ENCODE measurements around the gene CYB5A.
"Not testable (repeated sequence)": the region's sequence is repeated elsewhere in the genome, so short reads cannot be mapped to it uniquely, and the experiment has no call there.

The CYB5A gene

GRCh38 chr18:74315464-74316256 is 23.9 kb upstream of the CYB5A start, which contains the start of gene C18orf63:
Gene C18orf63, plus strand, starts transcription at chr18:74315839. Its CDS starts 2,027 bp downstream, at chr18:74317866.
- no peaks in the 10 kb centered on the region for H3K36me3 ChIP-seq (ENCODE audit: insufficient read depth, low read length)
- H3K4me1 ChIP-seq (ENCODE audit: insufficient read depth, low read length): no peaks in the 10 kb centered on the region
- H3K4me3 ChIP-seq (ENCODE audit: low read length): no peak within 1 kb of the TSS
- no peaks in the 10 kb centered on the region for H3K9me3 ChIP-seq (ENCODE audit: low read length)
- no peak within 1 kb of the TSS for H2AFZ ChIP-seq (ENCODE audit: low read depth, low read length)
- no peaks in the 10 kb centered on the region for H3K27me3 ChIP-seq (ENCODE audit: insufficient read depth, low read length)

GRCh38 chr18:74314759-74315463 is 23.1 kb upstream of the CYB5A start:
- Histone ChIP-seq H3K27me3 (ENCODE audit: insufficient read depth, low read length) (no peaks in the 10 kb centered on the region), H3K4me3 (ENCODE audit: low read length) (no peak overlapping the region), H3K36me3 (ENCODE audit: insufficient read depth, low read length) (no peaks in the 10 kb centered on the region), H3K4me1 (ENCODE audit: insufficient read depth, low read length) (no peaks in the 10 kb centered on the region), H3K9me3 (ENCODE audit: low read length) (no peaks in the 10 kb centered on the region), H2AFZ (ENCODE audit: low read depth, low read length) (no peak overlapping the region)

GRCh38 chr18:74311000-74311399 is 19.2 kb upstream of the CYB5A start:
- Histone ChIP-seq H3K4me3 (ENCODE audit: low read length) (no peak overlapping the region), H3K36me3 (ENCODE audit: insufficient read depth, low read length) (no peaks in the 10 kb centered on the region)

GRCh38 chr18:74310411-74310810 is 18.6 kb upstream of the CYB5A start:
- Histone ChIP-seq H3K27me3 (ENCODE audit: insufficient read depth, low read length) (peaks cover 2% of the 10 kb centered on the region), H3K4me3 (ENCODE audit: low read length) (no peak overlapping the region), H3K9me3 (ENCODE audit: low read length) (no peaks in the 10 kb centered on the region), H3K36me3 (ENCODE audit: insufficient read depth, low read length) (no peaks in the 10 kb centered on the region), H2AFZ (ENCODE audit: low read depth, low read length) (no peak overlapping the region), H3K4me1 (ENCODE audit: insufficient read depth, low read length) (peaks cover 1% of the 10 kb centered on the region)

More at GRCh38 chr18:74311000-74311399, 19.2 kb upstream of the CYB5A start:
- H3K9me3 ChIP-seq (ENCODE audit: low read length): no peaks in the 10 kb centered on the region
- H2AFZ ChIP-seq (ENCODE audit: low read depth, low read length): no peak overlapping the region
- peaks cover 1% of the 10 kb centered on the region for H3K4me1 ChIP-seq (ENCODE audit: insufficient read depth, low read length)
- peaks cover 2% of the 10 kb centered on the region for H3K27me3 ChIP-seq (ENCODE audit: insufficient read depth, low read length)

GRCh38 chr18:74303936-74304335 is 12.2 kb upstream of the CYB5A start:
- Histone ChIP-seq H3K4me1 (ENCODE audit: insufficient read depth, low read length) (peaks cover 1% of the 10 kb centered on the region), H3K36me3 (ENCODE audit: insufficient read depth, low read length) (no peaks in the 10 kb centered on the region), H3K27me3 (ENCODE audit: insufficient read depth, low read length) (peaks cover 9% of the 10 kb centered on the region), H3K9me3 (ENCODE audit: low read length) (no peaks in the 10 kb centered on the region), H3K4me3 (ENCODE audit: low read length) (no peak overlapping the region), H2AFZ (ENCODE audit: low read depth, low read length) (no peak overlapping the region)

GRCh38 chr18:74303306-74303705 is 11.5 kb upstream of the CYB5A start:
- Histone ChIP-seq H3K4me1 (ENCODE audit: insufficient read depth, low read length) (peaks cover 1% of the 10 kb centered on the region), H3K36me3 (ENCODE audit: insufficient read depth, low read length) (no peaks in the 10 kb centered on the region), H3K9me3 (ENCODE audit: low read length) (no peaks in the 10 kb centered on the region), H3K27me3 (ENCODE audit: insufficient read depth, low read length) (peaks cover 9% of the 10 kb centered on the region), H3K4me3 (ENCODE audit: low read length) (no peak overlapping the region), H2AFZ (ENCODE audit: low read depth, low read length) (no peak overlapping the region)

GRCh38 chr18:74299746-74300145 is 8.0 kb upstream of the CYB5A start:
- Histone ChIP-seq H3K27me3 (ENCODE audit: insufficient read depth, low read length) (peaks cover 7% of the 10 kb centered on the region), H2AFZ (ENCODE audit: low read depth, low read length) (no peak overlapping the region), H3K4me1 (ENCODE audit: insufficient read depth, low read length) (no peaks in the 10 kb centered on the region), H3K9me3 (ENCODE audit: low read length) (no peaks in the 10 kb centered on the region), H3K36me3 (ENCODE audit: insufficient read depth, low read length) (no peaks in the 10 kb centered on the region), H3K4me3 (ENCODE audit: low read length) (no peak overlapping the region)

- H3K36me3 ChIP-seq (ENCODE audit: insufficient read depth, low read length): no peaks in the 10 kb centered on the region
- no peak overlapping the region for H3K4me3 ChIP-seq (ENCODE audit: low read length)
- no peak overlapping the region for H2AFZ ChIP-seq (ENCODE audit: low read depth, low read length)
- H3K4me1 ChIP-seq (ENCODE audit: insufficient read depth, low read length): no peaks in the 10 kb centered on the region
- no peaks in the 10 kb centered on the region for H3K9me3 ChIP-seq (ENCODE audit: low read length)
- H3K27me3 ChIP-seq (ENCODE audit: insufficient read depth, low read length): peaks cover 9% of the 10 kb centered on the region
Measured at GRCh38 chr18:74299162-74299561, 7.4 kb upstream of the CYB5A start.

GRCh38 chr18:74294526-74294925 is 2.8 kb upstream of the CYB5A start:
- Histone ChIP-seq H3K36me3 (ENCODE audit: insufficient read depth, low read length) (no peaks in the 10 kb centered on the region), H3K27me3 (ENCODE audit: insufficient read depth, low read length) (peaks cover 6% of the 10 kb centered on the region), H2AFZ (ENCODE audit: low read depth, low read length) (no peak overlapping the region), H3K4me1 (ENCODE audit: insufficient read depth, low read length) (peaks cover 8% of the 10 kb centered on the region), H3K4me3 (ENCODE audit: low read length) (no peak overlapping the region), H3K9me3 (ENCODE audit: low read length) (peaks cover 2% of the 10 kb centered on the region)

GRCh38 chr18:74292982-74293381 is 1.2 kb upstream of the CYB5A start:
- H3K4me1 ChIP-seq (ENCODE audit: insufficient read depth, low read length); H3K9me3 ChIP-seq (ENCODE audit: low read length); H3K36me3 ChIP-seq (ENCODE audit: insufficient read depth, low read length); H3K27me3 ChIP-seq (ENCODE audit: insufficient read depth, low read length): not testable (repeated sequence)
- Histone ChIP-seq H3K4me3 (ENCODE audit: low read length) (peak overlapping the region; percentile 96), H2AFZ (ENCODE audit: low read depth, low read length) (peak overlapping the region; percentile 99)

- peak overlapping the region; percentile 99 for H2AFZ ChIP-seq (ENCODE audit: low read depth, low read length)
- peaks cover 6% of the 10 kb centered on the region for H3K27me3 ChIP-seq (ENCODE audit: insufficient read depth, low read length)
- H3K4me3 ChIP-seq (ENCODE audit: low read length): peak overlapping the region; percentile 96
- H3K4me1 ChIP-seq (ENCODE audit: insufficient read depth, low read length): peaks cover 8% of the 10 kb centered on the region
- H3K9me3 ChIP-seq (ENCODE audit: low read length): peaks cover 2% of the 10 kb centered on the region
- H3K36me3 ChIP-seq (ENCODE audit: insufficient read depth, low read length): no peaks in the 10 kb centered on the region
Measured at GRCh38 chr18:74292541-74292858, 737 bp upstream of the CYB5A start.

- H3K9me3 ChIP-seq (ENCODE audit: low read length): peaks cover 2% of the 10 kb centered on the region
Measured at GRCh38 chr18:74291472-74291770, 342 bp downstream of the CYB5A start.

GRCh38 chr18:74290794-74291471 is 830 bp downstream of the CYB5A start:
- Histone ChIP-seq H3K9me3 (ENCODE audit: low read length) (peaks cover 2% of the 10 kb centered on the region), H3K4me1 (ENCODE audit: insufficient read depth, low read length) (peaks cover 8% of the 10 kb centered on the region)

More at GRCh38 chr18:74291472-74291770, 342 bp downstream of the CYB5A start:
- H3K36me3 ChIP-seq (ENCODE audit: insufficient read depth, low read length): no peaks in the 10 kb centered on the region
- H3K4me3 ChIP-seq (ENCODE audit: low read length): peak overlapping the region; percentile 96
- peaks cover 6% of the 10 kb centered on the region for H3K27me3 ChIP-seq (ENCODE audit: insufficient read depth, low read length)
- peaks cover 8% of the 10 kb centered on the region for H3K4me1 ChIP-seq (ENCODE audit: insufficient read depth, low read length)
- peak overlapping the region; percentile 99 for H2AFZ ChIP-seq (ENCODE audit: low read depth, low read length)

More at GRCh38 chr18:74290794-74291471, 830 bp downstream of the CYB5A start:
- Histone ChIP-seq H3K36me3 (ENCODE audit: insufficient read depth, low read length) (no peaks in the 10 kb centered on the region), H2AFZ (ENCODE audit: low read depth, low read length) (peak overlapping the region; percentile 99), H3K27me3 (ENCODE audit: insufficient read depth, low read length) (peaks cover 6% of the 10 kb centered on the region), H3K4me3 (ENCODE audit: low read length) (peak overlapping the region; percentile 96)
